Natural killer cell (primary cell): ENCODE measurements around the gene TMEM17. TPM values are rescaled to one million over a fixed set of nuclear protein-coding genes. Genes with fewer than 3 reads are reported as not detected.
"Not testable (repeated sequence)": the region's sequence is repeated elsewhere in the genome, so short reads cannot be mapped to it uniquely, and the experiment has no call there.

Experiments
- ATAC-seq, 3 donors: fragments of 150-1000 bp in 2 of 3; fragments of 200-7000 bp in 1 of 3; cut with Tn5 transposase; 1 replicate in 1 of 3; 2 replicates in 2 of 3; pipeline ENCODE4 v1.10.0; 2021; ENCODE audit warnings: mild to moderate bottlenecking in 2 of 3, moderate library complexity in 2 of 3
- DNase-seq, 2 donors: peaks; one replicate each; pipeline versions ENCODE4 v3.0.0 to v3.0.0-alpha.2; 2013 to 2021; ENCODE audit warnings: mixed read lengths in 1 of 2
- H3K27ac ChIP-seq: one replicate; pipeline ENCODE4 v1.5.1; 2013; ENCODE audit warnings: mild to moderate bottlenecking, low read length
- H3K27me3 ChIP-seq: one replicate; pipeline ENCODE4 v1.6.1; 2013; ENCODE audit warnings: low read length; ENCODE audit not compliant: control insufficient read depth, insufficient read depth
- H3K36me3 ChIP-seq: one replicate; pipeline ENCODE4 v1.6.1; 2013; ENCODE audit warnings: low read length; ENCODE audit not compliant: control insufficient read depth, insufficient read depth
- H3K4me1 ChIP-seq: one replicate; pipeline ENCODE4 v1.6.1; 2013; ENCODE audit warnings: low read length; ENCODE audit not compliant: control insufficient read depth, insufficient read depth
- H3K4me3 ChIP-seq: one replicate; pipeline ENCODE4 v1.5.1; 2013; ENCODE audit warnings: low read length
- H3K9me3 ChIP-seq: one replicate; pipeline ENCODE4 v1.6.1; 2013; ENCODE audit warnings: low read length; ENCODE audit not compliant: control insufficient read depth, insufficient read depth
- H3K27ac Mint-ChIP-seq, 2 donors: one replicate each; pipeline ENCODE4 v1.8.0; 2022; ENCODE audit warnings: mild to moderate bottlenecking in 2 of 2, mixed read lengths in 2 of 2, moderate library complexity in 1 of 2
- H3K27me3 Mint-ChIP-seq, 2 donors: one replicate each; pipeline ENCODE4 v1.8.0; 2022; ENCODE audit warnings: low read depth in 2 of 2, mixed read lengths in 2 of 2
- H3K36me3 Mint-ChIP-seq: one replicate; pipeline ENCODE4 v1.8.0; 2022; ENCODE audit warnings: mixed read lengths
- H3K4me1 Mint-ChIP-seq, 2 donors: one replicate each; pipeline ENCODE4 v1.8.0; 2022; ENCODE audit warnings: mixed read lengths in 2 of 2
- H3K4me3 Mint-ChIP-seq: one replicate; pipeline ENCODE4 v1.8.0; 2022; ENCODE audit warnings: mild to moderate bottlenecking, moderate library complexity, mixed read lengths
- H3K9me3 Mint-ChIP-seq, 2 donors: one replicate each; pipeline ENCODE4 v1.8.0; 2022; ENCODE audit warnings: mixed read lengths in 2 of 2
- CTCF ChIP-seq: fragments of 200-600 bp; IDR thresholded peaks from one replicate; pipeline ENCODE4 v1.8.0; 2022; ENCODE audit warnings: antibody characterized with exemption
- WGBS: methylation state at CpG from one replicate; pipeline ENCODE4 v1.1.7; 2013; ENCODE audit warnings: missing lambda C conversion rate; ENCODE audit not compliant: insufficient coverage; 5-methylcytosine and 5-hydroxymethylcytosine counted together
- intact Hi-C: fragments of 100-400 bp; cut with micrococcal nuclease; formaldehyde crosslinking; loops from one replicate; pipeline ENCODE4 v1.14.2; 2022
- total RNA-seq, 4 donors: library from RNA; stranded (reverse); fragments of 120-200 nt in 1 of 4; gene quantifications; one replicate each; pipeline versions ENCODE4 v1.2.3 to v1.2.4, GENCODE V29; 2013 to 2022

TMEM17 gene
- total RNA-seq, 3 donors from 2014 or later (not counting 1 experiment from before 2014, with no cell fraction given) = 0.18 TPM; not detected in 2

GRCh38 chr2:62536873-62537547, 31.0 kb upstream of the TMEM17 start:
- Histone ChIP-seq H3K4me3 (no peak overlapping the region), H3K4me1 (no peaks in the 10 kb centered on the region), H3K36me3 (no peaks in the 10 kb centered on the region), H3K27me3 (no peaks in the 10 kb centered on the region), H3K27ac (no peak overlapping the region), H3K9me3 (peaks cover 4% of the 10 kb centered on the region)
- Mint-ChIP-seq H3K27me3 (peaks cover 22 to 23% of the 10 kb centered on the region in 2 donors), H3K4me1 (peaks cover 0 to 5% of the 10 kb centered on the region in 2 donors), H3K27ac (no peak overlapping the region), H3K4me3 (no peak overlapping the region), H3K9me3 (peaks cover 4 to 8% of the 10 kb centered on the region in 2 donors), H3K36me3 (no peaks in the 10 kb centered on the region)
- ATAC-seq (no peak), DNase-seq (no peak)
- 94% methylated on average over 7 of the region's 7 CpGs for WGBS
- intact Hi-C loops = no loop called here
- TF ChIP-seq CTCF = no peak

GRCh38 chr2:62535521-62535920, 29.5 kb upstream of the TMEM17 start:
- H3K27ac Mint-ChIP-seq, ATAC-seq, H3K4me1 ChIP-seq, H3K9me3 ChIP-seq, H3K4me3 ChIP-seq, H3K27ac ChIP-seq, H3K4me1 Mint-ChIP-seq, H3K36me3 Mint-ChIP-seq, H3K4me3 Mint-ChIP-seq, DNase-seq, H3K9me3 Mint-ChIP-seq, intact Hi-C loops, H3K27me3 ChIP-seq, H3K36me3 ChIP-seq: not testable (repeated sequence)
- WGBS = 73% methylated on average over 2 of the region's 3 CpGs
- peaks cover 23 to 31% of the 10 kb centered on the region in 2 donors for H3K27me3 Mint-ChIP-seq

GRCh38 chr2:62531594-62531993, 25.6 kb upstream of the TMEM17 start:
- WGBS = 88% methylated on average over 7 of the region's 7 CpGs
- Histone ChIP-seq H3K4me1 (no peaks in the 10 kb centered on the region), H3K36me3 (no peaks in the 10 kb centered on the region), H3K27ac (no peak overlapping the region), H3K9me3 (peaks cover 4% of the 10 kb centered on the region), H3K27me3 (peaks cover 2% of the 10 kb centered on the region), H3K4me3 (no peak overlapping the region)
- Mint-ChIP-seq H3K4me1 (no peaks in the 10 kb centered on the region), H3K27ac (no peak overlapping the region), H3K27me3 (peaks cover 28 to 54% of the 10 kb centered on the region in 2 donors), H3K36me3 (no peaks in the 10 kb centered on the region), H3K4me3 (no peak overlapping the region), H3K9me3 (peaks cover 4 to 8% of the 10 kb centered on the region in 2 donors)
- no peak for DNase-seq
- intact Hi-C loops = no loop called here
- no peak for TF ChIP-seq CTCF
- no peak for ATAC-seq

GRCh38 chr2:62529758-62530157, 23.8 kb upstream of the TMEM17 start:
- intact Hi-C loops = no loop called here
- Histone ChIP-seq H3K27ac (no peak overlapping the region), H3K4me3 (no peak overlapping the region), H3K9me3 (peaks cover 4% of the 10 kb centered on the region), H3K4me1 (no peaks in the 10 kb centered on the region), H3K36me3 (no peaks in the 10 kb centered on the region), H3K27me3 (peaks cover 2% of the 10 kb centered on the region)
- DNase-seq (no peak), ATAC-seq (no peak)
- no peak for TF ChIP-seq CTCF
- Mint-ChIP-seq H3K9me3 (peaks cover 0 to 3% of the 10 kb centered on the region in 2 donors), H3K4me1 (no peaks in the 10 kb centered on the region), H3K27ac (no peak overlapping the region), H3K27me3 (peaks cover 20 to 58% of the 10 kb centered on the region in 2 donors), H3K4me3 (no peak overlapping the region), H3K36me3 (no peaks in the 10 kb centered on the region)
